Thymus (tissue), 11 donors: Measurements from ENCODE around the gene CLIC1. TPM values are rescaled to one million over a fixed set of nuclear protein-coding genes. Genes with fewer than 3 reads are reported as not detected.

Source experiments
- DNase-seq, 9 donors: peaks; one replicate each; pipeline ENCODE4 v3.0.0-alpha.2; 2013; ENCODE audit warnings: low spot score in 9 of 9, low read depth in 6 of 9, missing footprints in 1 of 9
- H3K27ac ChIP-seq, 2 donors: one replicate each; pipeline ENCODE4 v1.5.1; 2013; ENCODE audit warnings: control low read depth in 1 of 2, low read depth in 1 of 2, low read length in 1 of 2, mild to moderate bottlenecking in 1 of 2, moderate library complexity in 1 of 2
- H3K27me3 ChIP-seq, 2 donors: one replicate each; pipeline ENCODE4 v1.5.1; 2013; ENCODE audit warnings: low read length in 1 of 2; ENCODE audit not compliant: control insufficient read depth in 2 of 2, insufficient read depth in 1 of 2
- H3K36me3 ChIP-seq, 2 donors: one replicate each; pipeline ENCODE4 v1.5.1; 2013; ENCODE audit warnings: low read length in 1 of 2, mild to moderate bottlenecking in 1 of 2, moderate library complexity in 1 of 2; ENCODE audit not compliant: control insufficient read depth in 2 of 2, insufficient read depth in 2 of 2
- H3K4me1 ChIP-seq, 2 donors: one replicate each; pipeline ENCODE4 v1.5.1; 2013; ENCODE audit warnings: low read length in 2 of 2; ENCODE audit not compliant: control insufficient read depth in 2 of 2, insufficient read depth in 2 of 2
- H3K4me3 ChIP-seq, 2 donors: one replicate each; pipeline ENCODE4 v1.5.1; 2013; ENCODE audit warnings: low read length in 2 of 2, control low read depth in 1 of 2, mild to moderate bottlenecking in 1 of 2
- H3K9me3 ChIP-seq, 2 donors: one replicate each; pipeline ENCODE4 v1.5.1; 2013; ENCODE audit warnings: low read length in 1 of 2, mild to moderate bottlenecking in 1 of 2; ENCODE audit not compliant: control insufficient read depth in 2 of 2, insufficient read depth in 1 of 2
- WGBS: extraction: QIAGEN DNeasy Blood & Tissue Kit; methylation state at CpG from one replicate; pipeline ENCODE4 v1.1.7; 2013; 5-methylcytosine and 5-hydroxymethylcytosine counted together
- polyA plus RNA-seq: library from polyadenylated mRNA; stranded (reverse); fragments of 200-250 nt; gene quantifications from one replicate; pipeline ENCODE4 v1.2.3, GENCODE V29; 2013
- total RNA-seq: library from RNA; stranded (reverse); fragments of 120-200 nt; gene quantifications from one replicate; pipeline ENCODE4 v1.2.4, GENCODE V29; 2013
- donor health status: healthy.

CLIC1 gene
- total and polyA plus RNA-seq, 2 donors = 337 to 431 TPM

GRCh38 chr6:31749301-31750036, 13.1 kb upstream of the CLIC1 start:
- H3K36me3 ChIP-seq = peaks cover 18 to 22% of the 10 kb centered on the region in 2 donors
- H3K4me1 ChIP-seq = no peaks in the 10 kb centered on the region
- no peak overlapping the region for H3K4me3 ChIP-seq
- no peak overlapping the region for H3K27ac ChIP-seq
- DNase-seq = no peak
- no peaks in the 10 kb centered on the region for H3K27me3 ChIP-seq
- H3K9me3 ChIP-seq = no peaks in the 10 kb centered on the region
- WGBS = 97% methylated on average over 8 of the region's 8 CpGs

- no peak overlapping the region for H3K27ac ChIP-seq
- DNase-seq = no peak
- peaks cover 15 to 44% of the 10 kb centered on the region in 2 donors for H3K36me3 ChIP-seq
- WGBS = 92% methylated on average over 1 of the region's 1 CpG
- peaks cover 13 to 21% of the 10 kb centered on the region in 2 donors for H3K4me1 ChIP-seq
- peaks cover 0 to 3% of the 10 kb centered on the region in 2 donors for H3K9me3 ChIP-seq
- no peaks in the 10 kb centered on the region for H3K27me3 ChIP-seq
- no peak overlapping the region for H3K4me3 ChIP-seq
Measured at GRCh38 chr6:31744422-31744821, 8.1 kb upstream of the CLIC1 start.

GRCh38 chr6:31742894-31743293, 6.6 kb upstream of the CLIC1 start:
- Histone ChIP-seq H3K27me3 (no peaks in the 10 kb centered on the region), H3K9me3 (peaks cover 0 to 3% of the 10 kb centered on the region in 2 donors), H3K36me3 (peaks cover 15 to 41% of the 10 kb centered on the region in 2 donors), H3K4me3 (no peak overlapping the region), H3K27ac (no peak overlapping the region), H3K4me1 (peaks cover 26 to 36% of the 10 kb centered on the region in 2 donors)
- DNase-seq = no peak
- WGBS = 98% methylated on average over 3 of the region's 3 CpGs

DNA sequence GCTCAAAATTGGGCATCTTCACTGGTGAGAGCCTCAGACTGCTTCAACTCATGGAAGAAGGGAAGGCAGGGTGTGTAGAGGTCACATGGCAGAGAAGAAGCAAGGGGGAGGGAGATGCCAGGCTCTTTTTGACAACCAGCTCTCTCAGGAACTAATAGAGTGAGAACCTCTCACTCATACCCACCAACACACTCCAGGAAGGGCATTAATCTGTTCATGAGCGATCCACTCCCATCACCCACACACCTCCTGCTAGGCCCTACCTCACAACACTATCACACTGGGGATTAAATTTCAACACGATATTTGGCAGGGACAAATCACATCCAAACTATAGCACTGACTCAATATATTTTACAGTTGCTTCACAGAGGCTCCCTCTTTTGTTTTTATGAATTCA, 5.5 kb upstream of the CLIC1 start:
- no peak overlapping the region for H3K27ac ChIP-seq
- 95% methylated on average over 2 of the region's 2 CpGs for WGBS

DNA sequence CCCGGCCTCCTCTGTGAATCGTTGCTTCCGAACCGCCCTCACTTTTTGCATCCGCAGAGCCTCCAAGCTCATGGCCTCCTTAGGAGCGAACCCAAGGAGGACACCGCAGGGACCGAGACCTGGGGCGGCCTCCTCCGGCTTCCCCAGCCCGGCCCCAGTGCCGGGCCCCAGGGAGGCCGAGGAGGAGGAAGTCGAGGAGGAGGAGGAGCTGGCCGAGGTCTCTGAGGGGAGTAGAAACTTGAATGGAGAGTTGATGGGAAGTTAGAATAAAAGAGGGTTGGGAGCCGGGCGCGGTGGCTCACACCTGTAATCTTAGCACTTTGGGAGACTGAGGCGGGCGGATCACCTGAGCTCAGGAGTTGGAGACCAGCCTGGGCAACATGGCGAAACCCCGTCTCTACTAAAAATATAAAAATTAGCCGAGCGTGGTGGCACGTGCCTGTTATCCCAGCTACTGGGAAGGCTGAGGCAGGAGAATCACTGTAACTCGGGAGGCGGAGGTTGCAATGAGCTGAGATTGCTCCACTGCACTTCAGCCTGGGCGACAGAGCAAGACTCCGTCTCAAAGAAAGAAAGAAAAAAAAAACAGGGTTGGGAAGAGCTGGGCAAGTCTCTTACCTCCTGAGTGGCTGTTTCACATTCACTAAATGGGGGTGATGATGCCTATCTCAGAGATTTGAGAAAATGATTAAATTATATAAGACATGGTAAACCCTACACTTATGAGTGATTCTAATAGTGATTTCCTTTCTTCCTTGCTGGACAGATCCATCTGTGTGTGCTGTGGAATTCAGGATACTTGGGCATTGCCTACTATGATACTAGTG, 4.3 kb upstream of the CLIC1 start:
- peaks cover 8 to 31% of the 10 kb centered on the region in 2 donors for H3K36me3 ChIP-seq
- 6% methylated on average over 29 of the region's 29 CpGs for WGBS
- H3K27ac ChIP-seq = peak overlapping the region; percentile 75 to 89
- H3K4me1 ChIP-seq = peaks cover 33 to 52% of the 10 kb centered on the region in 2 donors
- H3K27me3 ChIP-seq = no peaks in the 10 kb centered on the region
- DNase-seq = peak in 1 of 9 donors; percentile 73
- peaks cover 0 to 3% of the 10 kb centered on the region in 2 donors for H3K9me3 ChIP-seq
- H3K4me3 ChIP-seq = peak overlapping the region; percentile 70 to 82

More for the DNA sequence above, 5.5 kb upstream of the CLIC1 start:
- DNase-seq = no peak
- Histone ChIP-seq H3K4me1 (peaks cover 32 to 47% of the 10 kb centered on the region in 2 donors), H3K9me3 (peaks cover 0 to 3% of the 10 kb centered on the region in 2 donors), H3K36me3 (peaks cover 8 to 31% of the 10 kb centered on the region in 2 donors), H3K27me3 (no peaks in the 10 kb centered on the region), H3K4me3 (no peak overlapping the region)

DNA sequence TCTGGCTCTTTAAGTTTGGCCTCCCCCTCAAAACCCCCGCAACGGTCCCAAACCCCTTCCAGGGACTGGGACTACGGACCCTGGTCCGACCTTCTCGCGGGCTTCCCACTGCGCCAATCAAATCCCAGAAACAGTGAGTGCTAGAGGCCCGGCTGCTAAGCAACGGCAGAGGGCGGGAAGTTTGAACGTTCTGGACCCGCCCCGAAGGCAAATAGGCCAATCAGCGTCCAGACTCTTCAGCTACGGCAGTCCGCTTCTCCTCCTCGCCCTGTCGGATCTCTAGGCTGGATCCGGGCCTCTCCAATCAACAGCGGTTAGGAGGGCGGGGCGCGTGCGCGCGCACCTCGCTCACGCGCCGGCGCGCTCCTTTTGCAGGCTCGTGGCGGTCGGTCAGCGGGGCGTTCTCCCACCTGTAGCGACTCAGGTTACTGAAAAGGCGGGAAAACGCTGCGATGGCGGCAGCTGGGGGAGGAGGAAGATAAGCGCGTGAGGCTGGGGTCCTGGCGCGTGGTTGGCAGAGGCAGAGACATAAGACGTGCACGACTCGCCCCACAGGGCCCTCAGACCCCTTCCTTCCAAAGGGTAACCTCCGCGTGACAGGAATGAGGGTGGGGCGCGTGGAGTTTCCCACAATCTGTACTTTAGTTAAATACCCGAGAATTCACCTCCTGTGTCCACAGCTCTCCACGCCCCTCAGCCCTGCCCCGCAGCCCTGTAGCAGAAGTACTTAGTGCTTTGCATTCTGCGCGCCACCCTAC, 3.5 kb upstream of the CLIC1 start, which contains the start of gene MSH5:
MSH5 (plus strand) TSS at position 367 of the 758 bp plus-strand sequence. CDS start 462 bp downstream, outside the sequence.
- Histone ChIP-seq H3K27ac (peak within 1 kb of the TSS; percentile 85 to 99), H3K4me1 (peaks cover 33 to 60% of the 10 kb centered on the region in 2 donors), H3K27me3 (no peaks in the 10 kb centered on the region), H3K36me3 (peaks cover 5 to 26% of the 10 kb centered on the region in 2 donors), H3K9me3 (peaks cover 0 to 3% of the 10 kb centered on the region in 2 donors), H3K4me3 (peak within 1 kb of the TSS; percentile 70 to 82)
- under 1% methylated on average over 58 of the region's 58 CpGs for WGBS
- peak; percentile 92 to 99 (median 97) for DNase-seq

GRCh38 chr6:31737991-31738979, 2.0 kb upstream of the CLIC1 start:
- Histone ChIP-seq H3K27ac (peak overlapping the region; percentile 85 to 99), H3K9me3 (peaks cover 0 to 3% of the 10 kb centered on the region in 2 donors), H3K4me1 (peaks cover 39 to 74% of the 10 kb centered on the region in 2 donors), H3K4me3 (peak overlapping the region; percentile 34 to 82), H3K36me3 (peaks cover 10 to 28% of the 10 kb centered on the region in 2 donors), H3K27me3 (no peaks in the 10 kb centered on the region)
- WGBS = 2% methylated on average over 6 of the region's 6 CpGs
- peak in 6 of 9 donors; percentile 75 to 93 (median 85) for DNase-seq
